HG03108 (cell line): ENCODE measurements around the gene DSCAM.

Experiments used
- ATAC-seq: cut with Tn5 transposase; IDR thresholded peaks from one replicate; pipeline ENCODE4 v1.9.1; 2021; ENCODE audit warnings: moderate library complexity; ENCODE audit not compliant: unreplicated experiment

The DSCAM gene

GRCh38 chr21:40021558-40022351 is 825.2 kb downstream of the DSCAM start:
- no peak for ATAC-seq

- ATAC-seq: no peak
Measured at GRCh38 chr21:40020651-40021050, 826.3 kb downstream of the DSCAM start.

DNA sequence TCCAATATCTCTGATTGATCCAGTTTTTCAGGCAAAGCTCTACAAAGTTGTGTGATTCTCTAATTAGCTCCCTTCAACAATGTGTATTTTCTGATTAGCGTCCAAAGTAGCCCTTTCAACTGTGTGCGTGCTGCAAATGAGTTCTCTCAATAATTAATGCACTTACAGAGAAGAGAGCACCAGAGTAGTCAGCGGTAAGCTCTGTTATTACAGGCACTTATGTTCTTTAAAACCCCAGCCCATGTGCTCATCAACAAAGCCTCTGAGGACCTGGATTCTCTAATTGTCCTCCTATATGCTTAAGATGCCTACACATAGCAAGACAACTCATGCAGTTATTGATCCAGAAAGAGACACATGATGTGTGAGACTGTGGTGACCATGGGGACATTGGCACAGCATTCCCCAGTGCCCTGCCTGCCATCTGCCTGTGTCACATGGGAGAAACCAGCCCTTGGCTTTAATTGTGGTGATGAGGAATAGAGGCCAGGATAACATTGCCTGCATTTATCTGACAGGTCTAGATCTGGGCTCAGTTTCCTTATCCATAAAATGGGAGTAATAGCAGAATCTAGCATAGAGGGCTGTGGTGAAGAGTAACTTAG is 828.0 kb downstream of the DSCAM start:
- no peak for ATAC-seq

GRCh38 chr21:40016667-40017066 is 830.3 kb downstream of the DSCAM start:
- no peak for ATAC-seq

GRCh38 chr21:40016234-40016633 is 830.7 kb downstream of the DSCAM start:
- no peak for ATAC-seq

- no peak for ATAC-seq
Measured at GRCh38 chr21:40015818-40016217, 831.1 kb downstream of the DSCAM start.

GRCh38 chr21:40014394-40014793 is 832.6 kb downstream of the DSCAM start:
- no peak for ATAC-seq

GRCh38 chr21:40013001-40013735 is 833.8 kb downstream of the DSCAM start:
- no peak for ATAC-seq

- ATAC-seq: no peak
Measured at GRCh38 chr21:40011371-40011770, 835.6 kb downstream of the DSCAM start.

DNA sequence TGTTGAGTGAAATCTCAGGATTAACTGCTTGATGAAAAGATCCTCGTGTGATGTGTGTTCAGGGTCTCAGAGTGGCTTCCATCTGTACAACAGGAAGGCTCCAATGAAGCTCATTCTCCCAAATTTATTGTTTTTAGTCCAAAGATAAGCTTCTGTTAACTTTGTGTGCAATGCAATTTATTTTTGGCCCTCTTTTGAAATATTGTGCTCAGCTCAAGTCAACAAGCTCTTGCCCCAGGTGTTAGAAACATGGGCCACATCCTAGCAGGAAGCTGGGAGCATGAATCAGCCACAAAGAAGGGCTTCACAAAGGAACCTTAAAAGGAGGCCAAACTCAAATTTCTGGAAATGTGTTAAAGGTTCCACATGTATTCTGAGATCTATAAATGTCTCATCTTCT is 844.0 kb downstream of the DSCAM start:
- ATAC-seq: no peak

- ATAC-seq: no peak
Measured at GRCh38 chr21:39984286-39984991, 862.5 kb downstream of the DSCAM start.

DNA sequence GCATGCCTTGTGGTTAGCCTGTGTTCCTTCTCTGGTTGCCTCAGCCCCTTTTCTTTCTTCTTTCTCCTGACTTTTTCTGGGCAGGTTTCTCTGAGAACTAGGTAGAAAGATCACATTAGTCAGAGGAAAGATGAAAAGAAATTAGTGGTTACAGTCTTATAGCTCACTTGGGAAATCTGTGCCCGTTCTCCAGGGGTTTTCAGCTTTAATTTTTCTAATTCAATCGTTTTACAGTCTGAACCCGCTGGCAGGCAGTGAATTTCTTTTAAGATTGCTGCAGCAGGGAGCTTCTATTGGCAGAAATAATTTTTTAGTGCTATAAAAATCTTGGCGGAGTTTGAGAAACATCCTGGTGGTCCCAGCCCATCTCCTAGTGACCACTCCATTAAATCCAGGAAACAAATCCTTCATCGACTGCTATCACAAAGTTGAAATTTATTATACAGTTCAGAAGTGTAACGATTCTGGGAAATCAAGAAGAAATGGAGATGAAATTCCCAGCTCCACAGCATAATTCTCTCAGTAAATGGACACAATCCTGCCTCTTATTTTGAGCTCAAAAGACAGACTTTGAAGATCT is 866.6 kb downstream of the DSCAM start:
- no peak for ATAC-seq

DNA sequence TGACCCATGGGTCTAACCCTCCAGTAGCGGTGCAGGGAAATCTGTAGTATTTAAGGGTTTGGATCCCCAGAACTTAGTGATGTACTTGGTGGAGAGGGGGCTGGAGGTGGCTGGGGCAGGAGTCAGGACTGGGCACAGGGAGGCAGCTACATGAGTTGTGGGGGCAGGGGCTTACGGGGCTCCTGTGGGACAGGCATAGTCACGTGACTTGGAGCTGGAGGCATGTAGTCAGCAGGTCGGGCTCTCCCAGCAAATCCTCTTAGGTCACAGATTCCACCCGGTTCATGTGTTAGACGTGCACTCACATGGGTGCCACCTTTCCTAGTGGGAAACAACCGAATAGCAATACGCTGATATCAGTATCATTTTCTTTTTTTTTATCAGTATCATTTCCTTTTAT is 867.6 kb downstream of the DSCAM start:
- ATAC-seq: no peak

GRCh38 chr21:39976800-39977199 is 870.2 kb downstream of the DSCAM start:
- ATAC-seq: no peak

DNA sequence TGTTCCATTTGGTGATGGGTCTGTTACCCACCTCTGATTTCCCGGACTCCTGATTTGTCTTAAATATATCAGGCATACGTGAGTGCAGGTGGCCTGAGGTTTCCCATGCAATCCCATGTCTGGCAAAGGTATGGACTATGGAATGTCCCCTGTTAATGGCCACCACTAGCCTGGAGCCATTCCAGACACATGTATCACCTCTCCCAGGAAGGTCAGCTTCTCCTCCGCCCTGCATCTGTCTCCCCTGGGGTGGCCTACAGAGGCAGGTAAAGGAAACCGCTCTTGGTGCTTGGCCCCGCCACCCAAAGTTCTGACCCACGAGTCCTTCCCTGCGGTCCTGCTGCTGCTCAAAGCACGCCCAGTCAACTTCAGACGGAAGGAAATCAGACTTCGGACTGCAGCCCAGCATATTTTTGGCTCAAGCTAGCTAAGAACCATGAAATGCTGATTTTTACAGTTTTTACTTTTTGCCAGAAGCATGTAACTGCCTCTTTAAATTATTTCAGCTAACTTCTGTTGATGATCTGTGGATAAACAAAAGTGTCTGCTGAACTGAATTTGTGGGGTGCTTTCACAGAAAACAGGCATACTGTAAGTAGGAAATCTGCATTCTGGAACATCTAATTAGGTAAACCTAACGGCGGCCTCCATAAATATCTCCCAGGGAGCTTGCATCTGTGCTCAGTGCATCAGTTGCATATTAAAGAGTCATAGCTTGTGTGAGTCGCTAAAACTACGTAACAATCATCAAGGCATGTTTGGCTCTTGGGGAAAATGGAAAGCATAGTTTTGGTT is 873.8 kb downstream of the DSCAM start:
- ATAC-seq: no peak

DNA sequence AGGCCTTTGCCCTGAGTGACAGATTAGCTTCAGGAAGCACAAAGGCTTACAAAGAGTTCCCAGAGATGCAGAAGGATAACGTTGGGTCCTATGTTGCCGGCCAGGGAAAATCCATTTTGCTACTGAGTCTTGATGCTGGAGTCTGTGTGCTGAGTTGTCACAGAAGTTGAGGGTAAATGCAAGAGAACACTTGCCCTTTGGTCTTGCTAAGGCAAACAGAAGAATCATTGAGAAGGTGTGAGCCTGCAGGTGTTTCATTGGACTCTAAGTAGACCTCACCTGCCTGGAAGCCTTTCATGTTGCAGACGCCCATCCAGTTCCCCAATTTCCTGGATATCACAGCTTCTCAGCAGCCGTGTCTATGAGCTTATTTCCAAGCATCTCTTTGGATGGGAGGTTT is 874.5 kb downstream of the DSCAM start:
- no peak for ATAC-seq

GRCh38 chr21:39971956-39972355 is 875.0 kb downstream of the DSCAM start:
- ATAC-seq: no peak

DNA sequence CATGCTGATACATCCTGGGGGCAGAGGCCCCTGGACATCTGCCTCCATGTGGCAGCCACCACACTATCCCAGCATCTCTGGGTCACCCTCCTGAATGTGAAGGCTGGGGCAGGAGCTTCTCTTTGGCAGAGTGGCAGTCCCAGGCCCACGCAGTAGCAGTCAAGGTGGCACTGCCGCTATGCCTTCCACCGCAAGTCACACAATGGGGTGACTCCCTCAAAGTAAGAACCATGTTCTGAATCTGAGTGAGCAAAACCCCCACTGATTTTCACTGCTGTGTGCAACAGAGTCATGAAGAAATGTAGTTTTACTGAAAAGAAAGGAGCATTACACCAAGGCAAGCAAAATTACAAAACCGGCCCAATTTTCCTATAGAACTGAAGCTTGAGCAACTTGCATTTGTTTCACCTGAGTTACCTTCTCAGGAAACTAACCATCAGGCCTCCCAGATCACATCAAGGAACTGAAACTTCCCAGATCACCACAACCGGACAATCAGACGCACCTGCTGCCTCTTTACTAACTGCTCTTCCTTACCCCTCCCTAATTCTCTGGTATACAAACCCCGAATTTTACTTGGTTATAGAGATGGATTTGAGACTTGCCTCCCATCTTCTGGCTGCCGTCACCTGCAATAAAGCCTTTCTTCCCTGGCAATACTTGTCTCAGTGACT is 877.1 kb downstream of the DSCAM start:
- no peak for ATAC-seq

DNA sequence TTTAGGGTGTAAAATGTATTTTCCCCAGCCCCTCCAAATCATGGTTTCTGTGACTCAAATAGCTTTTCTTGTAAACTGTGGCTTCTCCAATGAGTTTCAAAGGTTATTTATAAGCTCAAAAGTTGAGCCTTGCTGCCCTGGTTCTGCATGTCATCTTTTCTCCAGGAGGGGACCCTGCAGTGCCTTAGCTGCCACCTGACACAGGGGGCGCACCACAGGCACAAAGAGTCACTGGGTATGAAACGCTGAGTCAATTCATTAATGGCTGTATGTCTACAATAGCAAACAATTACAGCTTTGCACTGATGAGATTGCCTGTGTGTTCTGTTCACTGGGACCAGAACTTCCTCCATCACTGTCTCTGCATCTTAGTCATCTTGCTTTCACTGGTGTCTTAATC is 878.9 kb downstream of the DSCAM start:
- no peak for ATAC-seq

GRCh38 chr21:39966786-39967185 is 880.2 kb downstream of the DSCAM start:
- no peak for ATAC-seq
